ENCODE data around the gene EIF4EBP3. TPM values are rescaled to one million over a fixed set of nuclear protein-coding genes. Genes with fewer than 3 reads are reported as not detected.
A peak's percentile ranks its signal among the peaks of the same experiment; 100 is the strongest.

The EIF4EBP3 gene
- total and polyA plus RNA-seq, 4 donors: 5.2 to 69.5 (median 20.4) TPM

- no peaks in the 10 kb centered on the region for H3K36me3 ChIP-seq (ENCODE audit: control insufficient read depth in 4 of 4, insufficient read depth in 4 of 4, low read length in 4 of 4)
- H3K27me3 ChIP-seq (ENCODE audit: control insufficient read depth in 3 of 3, insufficient read depth in 3 of 3, low read length in 2 of 3): no peaks in the 10 kb centered on the region
- no peak overlapping the region for H3K4me3 ChIP-seq
- no peaks in the 10 kb centered on the region for H3K9me3 ChIP-seq (ENCODE audit: control insufficient read depth in 4 of 4, insufficient read depth in 3 of 4, low read length in 3 of 4)
- no peak for ATAC-seq (ENCODE audit: insufficient read depth, low FRiP score)
- WGBS, 2 donors: 81 to 84% methylated on average over 6 of the region's 6 CpGs
- DNase-seq: no peak
- no peak overlapping the region for H3K9ac ChIP-seq (ENCODE audit: insufficient read depth in 1 of 2, low read length in 2 of 2)
- no peak for TF ChIP-seq CTCF (IDR thresholded peaks at IDR 0.05; ENCODE audit: control extremely low read depth, extremely low read depth)
- H3K27ac ChIP-seq (ENCODE audit: low read depth in 1 of 2, low read length in 1 of 2): no peak overlapping the region
- H3K4me1 ChIP-seq (ENCODE audit: control insufficient read depth in 5 of 5, insufficient read depth in 5 of 5, low read length in 5 of 5): peaks cover 0 to 13% (median 7%) of the 10 kb centered on the region in 5 donors
Measured at GRCh38 chr5:140594169-140594568, 46.7 kb downstream of the EIF4EBP3 start.

- Histone ChIP-seq H3K9me3 (ENCODE audit: control insufficient read depth in 4 of 4, insufficient read depth in 3 of 4, low read length in 3 of 4) (no peaks in the 10 kb centered on the region), H3K27ac (ENCODE audit: low read depth in 1 of 2, low read length in 1 of 2) (peak overlapping the region in 1 of 2 donors; percentile 70), H3K27me3 (ENCODE audit: control insufficient read depth in 3 of 3, insufficient read depth in 3 of 3, low read length in 2 of 3) (no peaks in the 10 kb centered on the region), H3K4me1 (ENCODE audit: control insufficient read depth in 5 of 5, insufficient read depth in 5 of 5, low read length in 5 of 5) (peaks cover 0 to 13% (median 0%) of the 10 kb centered on the region in 5 donors), H3K4me3 (no peak overlapping the region), H3K36me3 (ENCODE audit: control insufficient read depth in 4 of 4, insufficient read depth in 4 of 4, low read length in 4 of 4) (no peaks in the 10 kb centered on the region), H3K9ac (ENCODE audit: insufficient read depth in 1 of 2, low read length in 2 of 2) (no peak overlapping the region)
- DNase-seq (peak in 2 of 3 donors; percentile 16 to 49), ATAC-seq (ENCODE audit: insufficient read depth, low FRiP score) (peak; percentile 51)
- no peak for TF ChIP-seq CTCF (IDR thresholded peaks at IDR 0.05; ENCODE audit: control extremely low read depth, extremely low read depth)
- WGBS, 2 donors: 47 to 57% methylated on average over 5 of the region's 5 CpGs
Measured at GRCh38 chr5:140595538-140596300, 48.3 kb downstream of the EIF4EBP3 start.

- H3K9ac ChIP-seq (ENCODE audit: insufficient read depth in 1 of 2, low read length in 2 of 2): no peak overlapping the region
- no peak for ATAC-seq (ENCODE audit: insufficient read depth, low FRiP score)
- peak in 1 of 3 donors; percentile 21 for DNase-seq
Measured at GRCh38 chr5:140596321-140596741, 48.9 kb downstream of the EIF4EBP3 start.

More at GRCh38 chr5:140596321-140596741, 48.9 kb downstream of the EIF4EBP3 start:
- Histone ChIP-seq H3K9me3 (ENCODE audit: control insufficient read depth in 4 of 4, insufficient read depth in 3 of 4, low read length in 3 of 4) (no peaks in the 10 kb centered on the region), H3K36me3 (ENCODE audit: control insufficient read depth in 4 of 4, insufficient read depth in 4 of 4, low read length in 4 of 4) (no peaks in the 10 kb centered on the region), H3K27ac (ENCODE audit: low read depth in 1 of 2, low read length in 1 of 2) (no peak overlapping the region), H3K4me1 (ENCODE audit: control insufficient read depth in 5 of 5, insufficient read depth in 5 of 5, low read length in 5 of 5) (peaks cover 0 to 13% (median 0%) of the 10 kb centered on the region in 5 donors), H3K27me3 (ENCODE audit: control insufficient read depth in 3 of 3, insufficient read depth in 3 of 3, low read length in 2 of 3) (no peaks in the 10 kb centered on the region), H3K4me3 (no peak overlapping the region)
- WGBS, 2 donors: 12 to 32% methylated on average over 1 of the region's 1 CpG
- TF ChIP-seq CTCF (IDR thresholded peaks at IDR 0.05; ENCODE audit: control extremely low read depth, extremely low read depth): no peak
